A673 (cell line): ENCODE measurements around the gene KCNQ1. TPM values are rescaled to one million over a fixed set of nuclear protein-coding genes. Genes with fewer than 3 reads are reported as not detected.

Source experiments
- BruUV-seq: library from RNA; stranded (reverse); fragments of 400-500 nt; replicated peaks from 2 replicates; lab custom pipeline; 2021; lab: Mats Ljungman, UMichigan
- CTCF ChIA-PET: fragments of 300-600 bp; sonication (Branson Sonifier 250); formaldehyde crosslinking; loops from one replicate; lab custom pipeline; 2022; ENCODE audit warnings: antibody characterized with exemption; lab: Charles Lee
- POLR2A ChIA-PET: fragments of 300-600 bp; sonication (Branson Sonifier 250); formaldehyde crosslinking; loops from one replicate; lab custom pipeline; 2022; ENCODE audit warnings: antibody characterized with exemption; ENCODE audit not compliant: low non-redundant PET; lab: Charles Lee
- DNase-seq: peaks from one replicate; pipeline ENCODE4 v3.0.0-alpha.2; 2015; ENCODE audit warnings: low spot score
- H3K27ac ChIP-seq: fragments of 200-600 bp; sonication (generic); 2 replicates; pipeline ENCODE4 v1.5.1; 2016; ENCODE audit warnings: mixed run types, low read depth, mild to moderate bottlenecking, mixed read lengths, antibody characterized with exemption, low read length; ENCODE audit not compliant: poor library complexity, severe bottlenecking
- H3K27me3 ChIP-seq: fragments of 200-600 bp; sonication (generic); replicated peaks from 2 replicates; pipeline ENCODE4 v1.6.1; 2017; ENCODE audit warnings: mixed run types, low read depth, mild to moderate bottlenecking, mixed read lengths, antibody characterized with exemption, low read length; ENCODE audit not compliant: insufficient read depth, poor library complexity
- H3K36me3 ChIP-seq: fragments of 200-600 bp; sonication (generic); 2 replicates; pipeline ENCODE4 v1.6.1; 2016; ENCODE audit warnings: mixed run types, mild to moderate bottlenecking, mixed read lengths, antibody characterized with exemption, low read length; ENCODE audit not compliant: insufficient read depth, poor library complexity, severe bottlenecking
- H3K4me1 ChIP-seq: fragments of 200-600 bp; sonication (generic); 2 replicates; pipeline ENCODE4 v1.6.1; 2017; ENCODE audit warnings: mixed run types, mild to moderate bottlenecking, mixed read lengths, antibody characterized with exemption, low read length; ENCODE audit not compliant: insufficient read depth, poor library complexity, severe bottlenecking
- H3K4me3 ChIP-seq: fragments of 200-600 bp; sonication (generic); 2 replicates; pipeline ENCODE4 v1.5.1; 2016; ENCODE audit warnings: low read depth, mixed run types, mild to moderate bottlenecking, mixed read lengths, low read length; ENCODE audit not compliant: poor library complexity, severe bottlenecking
- H3K9me3 ChIP-seq: fragments of 200-600 bp; sonication (generic); 2 replicates; pipeline ENCODE4 v1.6.1; 2016; ENCODE audit warnings: mixed run types, low read depth, mild to moderate bottlenecking, mixed read lengths, antibody characterized with exemption, low read length; ENCODE audit not compliant: poor library complexity, severe bottlenecking
- CTCF ChIP-seq: fragments of 300-800, 200-600 bp; sonication (generic); conservative IDR thresholded peaks from 2 replicates; pipeline ENCODE4 v1.5.1; 2017; ENCODE audit warnings: low read depth, mild to moderate bottlenecking, antibody characterized with exemption, low read length, moderate library complexity, mixed read lengths
- EZH2 ChIP-seq: fragments of 200-600 bp; sonication (generic); IDR thresholded peaks from 2 replicates; pipeline ENCODE4 v1.6.1; 2017; ENCODE audit warnings: borderline replicate concordance, low read depth, mild to moderate bottlenecking, mixed read lengths, antibody characterized with exemption, low read length; ENCODE audit not compliant: poor library complexity, severe bottlenecking
- intact Hi-C: fragments of 100-400 bp; cut with micrococcal nuclease; formaldehyde crosslinking; loops from one replicate; pipeline ENCODE4 v1.10.0; 2022; ENCODE audit not compliant: unreplicated experiment
- total RNA-seq: library from RNA; stranded (reverse); gene quantifications from 2 replicates; pipeline ENCODE4 v1.2.3, GENCODE V29; 2021

KCNQ1 gene
- total RNA-seq, 1 experiment from 2014 or later = not detected

GRCh38 chr11:2529636-2530035, 84.8 kb downstream of the KCNQ1 start:
- Histone ChIP-seq H3K36me3 (no peaks in the 10 kb centered on the region), H3K9me3 (no peaks in the 10 kb centered on the region), H3K4me3 (no peak overlapping the region), H3K27me3 (no peaks in the 10 kb centered on the region), H3K4me1 (peaks cover 5% of the 10 kb centered on the region), H3K27ac (no peak overlapping the region)
- TF ChIP-seq EZH2 (no peak), CTCF (no peak)
- intact Hi-C loops = loop anchor here (10.0 kb wide), 1 partner anchor 335 kb away; no protein-coding TSS in a partner anchor
- CTCF ChIA-PET = no interaction called here
- BruUV-seq = no TSS peak
- no peak for DNase-seq
- POLR2A ChIA-PET = no interaction called here

GRCh38 chr11:2530131-2530854, 85.5 kb downstream of the KCNQ1 start:
- CTCF ChIA-PET = interaction anchor here (0.8 to 4.0 kb wide), 2 partner anchors 102 to 360 kb away, joined by 3 to 52 read pairs; no protein-coding TSS in a partner anchor
- TF ChIP-seq EZH2 (no peak), CTCF (no peak)
- Histone ChIP-seq H3K27me3 (no peaks in the 10 kb centered on the region), H3K36me3 (no peaks in the 10 kb centered on the region), H3K27ac (no peak overlapping the region), H3K4me3 (no peak overlapping the region), H3K4me1 (peaks cover 5% of the 10 kb centered on the region), H3K9me3 (no peaks in the 10 kb centered on the region)
- DNase-seq = no peak
- no TSS peak for BruUV-seq
- POLR2A ChIA-PET = no interaction called here
- intact Hi-C loops = loop anchor here (10.0 kb wide), 1 partner anchor 335 kb away; no protein-coding TSS in a partner anchor

GRCh38 chr11:2530855-2531200, 86.0 kb downstream of the KCNQ1 start:
- intact Hi-C loops = loop anchor here (1.0 to 10.0 kb wide), 3 partner anchors 103 to 336 kb away; no protein-coding TSS in a partner anchor
- CTCF ChIA-PET = interaction anchor here (0.8 to 4.0 kb wide), 3 partner anchors 103 to 359 kb away, joined by 3 to 52 read pairs (median 3); no protein-coding TSS in a partner anchor
- Histone ChIP-seq H3K9me3 (no peaks in the 10 kb centered on the region), H3K4me1 (peaks cover 5% of the 10 kb centered on the region), H3K4me3 (no peak overlapping the region), H3K27ac (no peak overlapping the region), H3K36me3 (no peaks in the 10 kb centered on the region), H3K27me3 (no peaks in the 10 kb centered on the region)
- DNase-seq = no peak
- BruUV-seq = no TSS peak
- POLR2A ChIA-PET = no interaction called here
- no peak for TF ChIP-seq CTCF
- TF ChIP-seq EZH2 = no peak
